NOMO-1 treated with DMSO at 0.1 percent for 48 hours (cell line): ENCODE results near the gene PLCL2.

Experiments
- DNase-seq: peaks from one replicate; lab custom pipeline; 2025; ENCODE audit not compliant: unreplicated experiment; lab: John Stamatoyannopoulos, UW

The PLCL2 gene

GRCh38 chr3:17040322-17040989 lies 155.7 kb downstream of the PLCL2 start:
- DNase-seq: no peak

- DNase-seq: no peak
Measured at GRCh38 chr3:17040990-17041377, 156.2 kb downstream of the PLCL2 start.

- no peak for DNase-seq
Measured at GRCh38 chr3:17044855-17045254, 160.1 kb downstream of the PLCL2 start.

GRCh38 chr3:17045705-17046104 lies 160.9 kb downstream of the PLCL2 start:
- peak; percentile 13 for DNase-seq

- DNase-seq: no peak
Measured at GRCh38 chr3:17046623-17047022, 161.9 kb downstream of the PLCL2 start.

- no peak for DNase-seq
Measured at GRCh38 chr3:17047162-17047561, 162.4 kb downstream of the PLCL2 start.

GRCh38 chr3:17047894-17048293 lies 163.1 kb downstream of the PLCL2 start:
- no peak for DNase-seq

- no peak for DNase-seq
Measured at GRCh38 chr3:17050071-17050470, 165.3 kb downstream of the PLCL2 start.

GRCh38 chr3:17050506-17050905 lies 165.8 kb downstream of the PLCL2 start:
- no peak for DNase-seq

GRCh38 chr3:17052363-17052762 lies 167.6 kb downstream of the PLCL2 start:
- DNase-seq: peak; percentile 71

- no peak for DNase-seq
Measured at GRCh38 chr3:17054301-17054981, 169.7 kb downstream of the PLCL2 start.

- no peak for DNase-seq
Measured at GRCh38 chr3:17054982-17055343, 170.2 kb downstream of the PLCL2 start.

GRCh38 chr3:17055374-17056276 lies 170.9 kb downstream of the PLCL2 start:
- DNase-seq: no peak

- DNase-seq: no peak
Measured at GRCh38 chr3:17057321-17057720, 172.6 kb downstream of the PLCL2 start.

- no peak for DNase-seq
Measured at GRCh38 chr3:17059989-17060550, 175.3 kb downstream of the PLCL2 start.

GRCh38 chr3:17061005-17061404 lies 176.2 kb downstream of the PLCL2 start:
- no peak for DNase-seq

GRCh38 chr3:17062736-17063135 lies 178.0 kb downstream of the PLCL2 start:
- DNase-seq: no peak

GRCh38 chr3:17063596-17063995 lies 178.8 kb downstream of the PLCL2 start:
- no peak for DNase-seq

GRCh38 chr3:17065315-17065714 lies 180.6 kb downstream of the PLCL2 start:
- DNase-seq: no peak

- no peak for DNase-seq
Measured at GRCh38 chr3:17065881-17066280, 181.1 kb downstream of the PLCL2 start.

- DNase-seq: no peak
Measured at GRCh38 chr3:17069754-17070153, 185.0 kb downstream of the PLCL2 start.
